HCT116 (cell line): ENCODE measurements around the gene DPF3. TPM values are rescaled to one million over a fixed set of nuclear protein-coding genes. Genes with fewer than 3 reads are reported as not detected.

ENCODE experiments used
- ATAC-seq: fragments of 200-7000 bp; cut with Tn5 transposase; 2 replicates; pipeline ENCODE4 v1.9.1; 2020; ENCODE audit warnings: mild to moderate bottlenecking, moderate library complexity
- BruUV-seq: library from RNA; stranded (reverse); fragments of 400-500 nt; replicated peaks from 2 replicates; lab custom pipeline; 2021; lab: Mats Ljungman, UMichigan
- CTCF ChIA-PET: fragments of 300-600 bp; sonication (Branson Sonifier 250); formaldehyde crosslinking; loops from one replicate; lab custom pipeline; 2021; ENCODE audit warnings: antibody characterized with exemption; lab: Charles Lee
- POLR2A ChIA-PET: fragments of 300-600, 350-600 bp; sonication (Branson Sonifier 250); formaldehyde crosslinking; loops from one replicate; lab custom pipeline; 2021; ENCODE audit warnings: antibody characterized with exemption; lab: Charles Lee
- RAD21 ChIA-PET, 2 experiments: fragments of 300-600 bp; sonication (Branson Sonifier 250); formaldehyde crosslinking; loops; one replicate each; lab custom pipeline; 2023; ENCODE audit warnings: low total read pairs in 2 of 2; ENCODE audit not compliant: uncharacterized antibody in 2 of 2, unreplicated experiment in 2 of 2, low non-redundant PET in 1 of 2; lab: Charles Lee
- DNase-seq: peaks from one replicate; pipeline ENCODE4 v3.0.0-alpha.2; 2010; ENCODE audit warnings: low read depth, low spot score
- H2AFZ ChIP-seq: fragments of 200-600 bp; shearing (Covaris generic), sonication (generic); 2 replicates; pipeline ENCODE4 v1.6.1; 2017; ENCODE audit warnings: low read depth, mixed run types, mixed read lengths, antibody characterized with exemption, low read length; ENCODE audit not compliant: poor library complexity, severe bottlenecking
- H3K27ac ChIP-seq: 2 replicates; pipeline ENCODE4 v1.5.1; 2012; ENCODE audit warnings: low read depth, low read length
- H3K27me3 ChIP-seq: fragments of 200-600 bp; sonication (generic); 2 replicates; pipeline ENCODE4 v1.6.1; 2016; ENCODE audit warnings: mixed run types, low read length, mixed read lengths; ENCODE audit not compliant: insufficient read depth
- H3K36me3 ChIP-seq, 2 experiments: fragments of 200-500 bp in 1 of 2; fragments of 200-600 bp in 1 of 2; sonication (Bioruptor generic) in 1 of 2; sonication (generic) in 1 of 2; 2 replicates each; pipeline versions ENCODE4 v1.5.1 to v1.6.1; 2014 to 2016; ENCODE audit warnings: low read length in 2 of 2, inconsistent platforms in 1 of 2, mixed read lengths in 1 of 2, mixed run types in 1 of 2; ENCODE audit not compliant: insufficient read depth in 2 of 2, control insufficient read depth in 1 of 2
- H3K4me1 ChIP-seq, 2 experiments: fragments of 200-600 bp in 1 of 2; sonication (generic) in 1 of 2; 2 replicates each; pipeline versions ENCODE4 v1.5.1 to v1.6.1; 2012 to 2017; ENCODE audit warnings: low read length in 2 of 2, inconsistent platforms in 1 of 2, mild to moderate bottlenecking in 1 of 2, mixed read lengths in 1 of 2, mixed run types in 1 of 2, moderate library complexity in 1 of 2; ENCODE audit not compliant: insufficient read depth in 2 of 2, control insufficient read depth in 1 of 2
- H3K4me2 ChIP-seq: fragments of 200-600 bp; sonication (generic); 2 replicates; pipeline ENCODE4 v1.6.1; 2017; ENCODE audit warnings: mixed run types, low read length, mixed read lengths
- H3K4me3 ChIP-seq, 2 experiments: fragments of 200-600 bp in 1 of 2; sonication (generic) in 1 of 2; replicated peaks in 1 of 2; 2 replicates each; pipeline ENCODE4 v1.5.1; 2011 to 2016; ENCODE audit warnings: low read length in 2 of 2, control low read depth in 1 of 2, low read depth in 1 of 2, mild to moderate bottlenecking in 1 of 2, mixed read lengths in 1 of 2, mixed run types in 1 of 2
- H3K79me2 ChIP-seq: fragments of 200-600 bp; sonication (generic); 2 replicates; pipeline ENCODE4 v1.6.1; 2017; ENCODE audit warnings: mild to moderate bottlenecking, mixed run types, low read length, moderate library complexity, mixed read lengths; ENCODE audit not compliant: insufficient read depth
- H3K9ac ChIP-seq: fragments of 200-600 bp; sonication (generic); 2 replicates; pipeline ENCODE4 v1.6.1; 2016; ENCODE audit warnings: low read length, mixed read lengths
- H3K9me2 ChIP-seq: fragments of 200-600 bp; sonication (generic), shearing (Covaris generic); 2 replicates; pipeline ENCODE4 v1.6.1; 2017; ENCODE audit warnings: mixed run types, mild to moderate bottlenecking, moderate library complexity; ENCODE audit not compliant: insufficient read depth
- H3K9me3 ChIP-seq, 2 experiments: fragments of 200-500 bp in 1 of 2; fragments of 200-600 bp in 1 of 2; sonication (Bioruptor generic) in 1 of 2; sonication (generic) in 1 of 2; 2 replicates each; pipeline ENCODE4 v1.6.1; 2014 to 2017; ENCODE audit warnings: low read length in 2 of 2, mixed read lengths in 2 of 2, inconsistent platforms in 1 of 2, low read depth in 1 of 2, mild to moderate bottlenecking in 1 of 2, mixed run types in 1 of 2, moderate library complexity in 1 of 2; ENCODE audit not compliant: control insufficient read depth in 1 of 2, insufficient read depth in 1 of 2
- H4K20me1 ChIP-seq: fragments of 200-600 bp; sonication (generic), shearing (Covaris generic); 2 replicates; pipeline ENCODE4 v1.6.1; 2017; ENCODE audit warnings: mixed run types, mild to moderate bottlenecking, moderate library complexity; ENCODE audit not compliant: insufficient read depth
- ATF3 ChIP-seq: IDR thresholded peaks from 2 replicates; pipeline ENCODE4 v1.6.1; 2012
- CBX3 ChIP-seq: IDR thresholded peaks from 2 replicates; pipeline ENCODE4 v1.6.1; 2012; ENCODE audit warnings: low read depth
- CTCF ChIP-seq, 3 experiments: fragments of 200-600 bp in 1 of 3; sonication (generic) in 1 of 3; IDR thresholded peaks in 2 of 3; conservative IDR thresholded peaks in 1 of 3; 2 replicates each; pipeline ENCODE4 v1.5.1; 2012 to 2017; ENCODE audit warnings: low read depth in 2 of 3, low read length in 2 of 3, antibody characterized with exemption in 1 of 3, borderline replicate concordance in 1 of 3, control low read depth in 1 of 3, mild to moderate bottlenecking in 1 of 3, mixed read lengths in 1 of 3, mixed run types in 1 of 3, moderate library complexity in 1 of 3; ENCODE audit not compliant: insufficient read depth in 1 of 3
- EGR1 ChIP-seq: IDR thresholded peaks from 2 replicates; pipeline ENCODE4 v1.6.1; 2012; ENCODE audit warnings: low read depth
- ELF1 ChIP-seq: IDR thresholded peaks from 2 replicates; pipeline ENCODE4 v1.6.1; 2012; ENCODE audit warnings: low read depth, borderline replicate concordance
- EZH2 ChIP-seq: fragments of 200-600 bp; sonication (generic); IDR thresholded peaks from 2 replicates; pipeline ENCODE4 v1.6.1; 2017; ENCODE audit warnings: antibody characterized with exemption, mixed run types
- FOSL1 ChIP-seq: IDR thresholded peaks from 2 replicates; pipeline ENCODE4 v1.6.1; 2012; ENCODE audit warnings: low read depth
- POLR2A ChIP-seq: IDR thresholded peaks from 2 replicates; pipeline ENCODE4 v1.7.0; 2011; ENCODE audit warnings: borderline replicate concordance; ENCODE audit not compliant: insufficient read depth, insufficient read length; ENCODE audit errors: extremely low read depth
- POLR2AphosphoS5 ChIP-seq: IDR thresholded peaks from 2 replicates; pipeline ENCODE4 v1.6.1; 2011; ENCODE audit warnings: mild to moderate bottlenecking, low read depth, low read length, moderate library complexity
- RAD21 ChIP-seq: IDR thresholded peaks from 2 replicates; pipeline ENCODE4 v1.6.1; 2012; ENCODE audit warnings: low read depth, mild to moderate bottlenecking
- SP1 ChIP-seq: IDR thresholded peaks from 2 replicates; pipeline ENCODE4 v1.6.1; 2012; ENCODE audit warnings: low read depth
- SRF ChIP-seq: IDR thresholded peaks from 2 replicates; pipeline ENCODE4 v1.6.1; 2012; ENCODE audit warnings: low read depth
- ZFX ChIP-seq: fragments of 450-650 bp; IDR thresholded peaks from 2 replicates; pipeline ENCODE4 v1.6.1; 2017
- intact Hi-C: fragments of 100-400 bp; cut with micrococcal nuclease; formaldehyde crosslinking; loops from 2 replicates; pipeline ENCODE4 v1.10.0; 2022
- total RNA-seq: library from RNA; stranded (reverse); gene quantifications from one replicate; pipeline ENCODE4 v1.2.1, GENCODE V29; 2021; ENCODE audit not compliant: unreplicated experiment
- TF ChIP-seq, protein P1 (sequence below): IDR thresholded peaks from 2 replicates; pipeline ENCODE4 v1.6.1; 2011; ENCODE audit warnings: mild to moderate bottlenecking, low read length, moderate library complexity; ENCODE audit not compliant: insufficient replicate concordance; ENCODE audit errors: extremely low read depth
- TF ChIP-seq, protein P2 (sequence below): IDR thresholded peaks from 2 replicates; pipeline ENCODE4 v1.6.1; 2012

DPF3 gene
- total RNA-seq, 1 experiment from 2014 or later = 0.27 TPM

GRCh38 chr14:72721083-72721482, 172.8 kb downstream of the DPF3 start (continued):
- TF ChIP-seq, protein P1, sequence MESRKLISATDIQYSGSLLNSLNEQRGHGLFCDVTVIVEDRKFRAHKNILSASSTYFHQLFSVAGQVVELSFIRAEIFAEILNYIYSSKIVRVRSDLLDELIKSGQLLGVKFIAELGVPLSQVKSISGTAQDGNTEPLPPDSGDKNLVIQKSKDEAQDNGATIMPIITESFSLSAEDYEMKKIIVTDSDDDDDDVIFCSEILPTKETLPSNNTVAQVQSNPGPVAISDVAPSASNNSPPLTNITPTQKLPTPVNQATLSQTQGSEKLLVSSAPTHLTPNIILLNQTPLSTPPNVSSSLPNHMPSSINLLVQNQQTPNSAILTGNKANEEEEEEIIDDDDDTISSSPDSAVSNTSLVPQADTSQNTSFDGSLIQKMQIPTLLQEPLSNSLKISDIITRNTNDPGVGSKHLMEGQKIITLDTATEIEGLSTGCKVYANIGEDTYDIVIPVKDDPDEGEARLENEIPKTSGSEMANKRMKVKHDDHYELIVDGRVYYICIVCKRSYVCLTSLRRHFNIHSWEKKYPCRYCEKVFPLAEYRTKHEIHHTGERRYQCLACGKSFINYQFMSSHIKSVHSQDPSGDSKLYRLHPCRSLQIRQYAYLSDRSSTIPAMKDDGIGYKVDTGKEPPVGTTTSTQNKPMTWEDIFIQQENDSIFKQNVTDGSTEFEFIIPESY = no peak
- TF ChIP-seq CBX3 = no peak

GRCh38 chr14:72717220-72717619, 176.7 kb downstream of the DPF3 start:
- BruUV-seq = no TSS peak
- RAD21 ChIA-PET = interaction anchor here in 1 of 2 experiments (1.1 kb wide), 1 partner anchor 202 kb away, joined by 3 read pairs; no protein-coding TSS in a partner anchor
- H2AFZ ChIP-seq = no peak overlapping the region
- no peak overlapping the region for H3K9ac ChIP-seq
- H3K4me1 ChIP-seq = no peaks in the 10 kb centered on the region
- H3K4me2 ChIP-seq = no peak overlapping the region
- no peaks in the 10 kb centered on the region for H4K20me1 ChIP-seq
- no peaks in the 10 kb centered on the region for H3K9me2 ChIP-seq
- CTCF ChIA-PET = no interaction called here
- intact Hi-C loops = no loop called here
- TF ChIP-seq FOSL1 (no peak), POLR2A (no peak), CTCF (IDR thresholded peaks at IDR 0.05 in 2 of 3, conservative IDR thresholded peaks at IDR 0.05 in 1 of 3; ENCODE audit: borderline replicate concordance in 1 of 3, insufficient read depth in 1 of 3, low read depth in 2 of 3, low read length in 2 of 3) (no peak), POLR2AphosphoS5 (no peak), CBX3 (no peak), ELF1 (no peak), SP1 (no peak), ZFX (no peak), EZH2 (no peak), RAD21 (no peak), EGR1 (no peak), SRF (no peak), ATF3 (no peak)
- TF ChIP-seq, protein P1 = no peak
- TF ChIP-seq, protein P2, sequence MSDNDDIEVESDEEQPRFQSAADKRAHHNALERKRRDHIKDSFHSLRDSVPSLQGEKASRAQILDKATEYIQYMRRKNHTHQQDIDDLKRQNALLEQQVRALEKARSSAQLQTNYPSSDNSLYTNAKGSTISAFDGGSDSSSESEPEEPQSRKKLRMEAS = no peak
- no peak for DNase-seq
- H3K9me3 ChIP-seq = no peaks in the 10 kb centered on the region
- POLR2A ChIA-PET = no interaction called here
- no peak overlapping the region for H3K27ac ChIP-seq
- no peak for ATAC-seq
- H3K4me3 ChIP-seq = no peak overlapping the region
- H3K79me2 ChIP-seq = no peaks in the 10 kb centered on the region
- H3K36me3 ChIP-seq = no peaks in the 10 kb centered on the region
- no peaks in the 10 kb centered on the region for H3K27me3 ChIP-seq
